Osteoblast (primary cell): Measurements from ENCODE around the gene PTPRT. TPM values are rescaled to one million over a fixed set of nuclear protein-coding genes. Genes with fewer than 3 reads are reported as not detected.

Source experiments
- DNase-seq: peaks from one replicate; pipeline ENCODE4 v3.0.0; 2011; ENCODE audit warnings: low spot score, mixed read lengths; ENCODE audit not compliant: insufficient read length; ENCODE audit errors: missing footprints
- H2AFZ ChIP-seq: 2 replicates; pipeline ENCODE4 v1.6.0; 2011; ENCODE audit warnings: mild to moderate bottlenecking, low read length
- H3K27ac ChIP-seq: 2 replicates; pipeline ENCODE4 v1.5.1; 2011; ENCODE audit warnings: mild to moderate bottlenecking, low read depth, low read length, moderate library complexity
- H3K27me3 ChIP-seq: 2 replicates; pipeline ENCODE4 v1.6.0; 2012; ENCODE audit warnings: mild to moderate bottlenecking, control low read depth, inconsistent platforms, low read length, moderate library complexity; ENCODE audit not compliant: insufficient read depth
- H3K36me3 ChIP-seq: 2 replicates; pipeline ENCODE4 v1.5.1; 2011; ENCODE audit warnings: mild to moderate bottlenecking, low read length, control low read depth, moderate library complexity; ENCODE audit not compliant: insufficient read depth
- H3K4me1 ChIP-seq: 2 replicates; pipeline ENCODE4 v1.5.1; 2011; ENCODE audit warnings: mild to moderate bottlenecking, low read length, control low read depth, moderate library complexity; ENCODE audit not compliant: insufficient read depth
- H3K4me2 ChIP-seq: 2 replicates; pipeline ENCODE4 v1.6.0; 2011; ENCODE audit warnings: mild to moderate bottlenecking, low read length; ENCODE audit not compliant: insufficient read depth
- H3K4me3 ChIP-seq: fragments of 200-600 bp; sonication (generic); 3 replicates; pipeline ENCODE4 v1.5.1; 2012; ENCODE audit warnings: mild to moderate bottlenecking, low read length, inconsistent platforms; ENCODE audit not compliant: insufficient read depth
- H3K79me2 ChIP-seq: 2 replicates; pipeline ENCODE4 v1.6.0; 2012; ENCODE audit warnings: mild to moderate bottlenecking, low read length, control low read depth, inconsistent platforms; ENCODE audit not compliant: insufficient read depth
- H3K9me3 ChIP-seq: 2 replicates; pipeline ENCODE4 v1.5.1; 2011; ENCODE audit warnings: low read depth, low read length, control low read depth
- H4K20me1 ChIP-seq: 2 replicates; pipeline ENCODE4 v1.6.0; 2012; ENCODE audit warnings: mild to moderate bottlenecking, low read length, control low read depth; ENCODE audit not compliant: insufficient read depth
- total RNA-seq: library from RNA; depleted of rRNA; stranded (reverse); fragments of >200 nt; gene quantifications from 2 replicates; pipeline ENCODE4 v1.2.3, GENCODE V29; 2012
- TF ChIP-seq, protein P1 (sequence below): IDR thresholded peaks from 2 replicates; pipeline ENCODE4 v1.5.1; 2011; ENCODE audit warnings: mild to moderate bottlenecking, low read depth, low read length, moderate library complexity; ENCODE audit errors: extremely low read depth

PTPRT gene
- total RNA-seq, 1 donor, result not detected

DNA sequence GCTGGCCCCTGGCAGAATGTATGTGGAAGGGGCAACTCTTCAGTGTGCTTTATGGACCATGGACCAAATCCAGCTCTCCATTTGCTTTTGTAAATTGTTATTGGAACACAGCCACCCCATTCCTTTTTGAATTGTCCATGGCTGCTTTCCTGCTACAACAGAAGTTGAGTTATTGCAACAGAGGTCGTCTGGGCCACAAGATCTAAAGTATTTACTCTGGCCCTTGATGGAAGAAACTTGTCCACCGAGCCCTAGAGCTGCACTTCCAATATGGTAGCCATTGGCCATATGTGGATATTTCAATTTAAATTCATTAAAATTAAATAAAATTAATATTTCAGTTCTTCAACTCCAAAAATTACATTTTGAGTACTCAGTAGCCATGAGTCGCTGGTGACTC is 543.5 kb downstream of the PTPRT start:
- Histone ChIP-seq H3K4me3 (no peak overlapping the region), H2AFZ (no peak overlapping the region), H3K4me1 (no peaks in the 10 kb centered on the region), H3K27ac (no peak overlapping the region), H3K9me3 (no peaks in the 10 kb centered on the region), H3K4me2 (no peak overlapping the region), H3K79me2 (no peaks in the 10 kb centered on the region), H3K27me3 (no peaks in the 10 kb centered on the region), H4K20me1 (no peaks in the 10 kb centered on the region), H3K36me3 (no peaks in the 10 kb centered on the region)
- DNase-seq, result no peak
- TF ChIP-seq, protein P1, sequence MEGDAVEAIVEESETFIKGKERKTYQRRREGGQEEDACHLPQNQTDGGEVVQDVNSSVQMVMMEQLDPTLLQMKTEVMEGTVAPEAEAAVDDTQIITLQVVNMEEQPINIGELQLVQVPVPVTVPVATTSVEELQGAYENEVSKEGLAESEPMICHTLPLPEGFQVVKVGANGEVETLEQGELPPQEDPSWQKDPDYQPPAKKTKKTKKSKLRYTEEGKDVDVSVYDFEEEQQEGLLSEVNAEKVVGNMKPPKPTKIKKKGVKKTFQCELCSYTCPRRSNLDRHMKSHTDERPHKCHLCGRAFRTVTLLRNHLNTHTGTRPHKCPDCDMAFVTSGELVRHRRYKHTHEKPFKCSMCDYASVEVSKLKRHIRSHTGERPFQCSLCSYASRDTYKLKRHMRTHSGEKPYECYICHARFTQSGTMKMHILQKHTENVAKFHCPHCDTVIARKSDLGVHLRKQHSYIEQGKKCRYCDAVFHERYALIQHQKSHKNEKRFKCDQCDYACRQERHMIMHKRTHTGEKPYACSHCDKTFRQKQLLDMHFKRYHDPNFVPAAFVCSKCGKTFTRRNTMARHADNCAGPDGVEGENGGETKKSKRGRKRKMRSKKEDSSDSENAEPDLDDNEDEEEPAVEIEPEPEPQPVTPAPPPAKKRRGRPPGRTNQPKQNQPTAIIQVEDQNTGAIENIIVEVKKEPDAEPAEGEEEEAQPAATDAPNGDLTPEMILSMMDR, result no peak

DNA sequence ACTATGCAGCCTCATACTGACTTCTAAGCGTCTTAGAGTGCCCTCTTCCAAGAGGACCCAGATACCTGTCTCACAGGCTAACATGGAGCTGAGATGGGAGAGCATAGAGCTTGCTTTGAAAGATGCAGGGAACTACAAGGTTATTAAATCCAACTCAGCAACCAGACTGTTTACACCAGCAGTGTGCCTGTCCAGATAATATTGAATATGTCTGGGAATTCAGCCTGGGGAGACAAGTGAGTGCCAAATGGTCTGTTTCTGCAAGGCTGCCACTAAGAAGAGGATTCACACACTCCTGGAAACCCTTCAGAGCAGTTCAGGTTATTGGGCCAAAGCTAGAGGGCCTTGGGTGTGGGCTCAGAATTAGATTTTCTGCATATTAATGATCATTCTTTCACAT is 547.8 kb downstream of the PTPRT start:
- no peaks in the 10 kb centered on the region for H3K79me2 ChIP-seq
- no peaks in the 10 kb centered on the region for H3K27me3 ChIP-seq
- H2AFZ ChIP-seq, result no peak overlapping the region
- no peak overlapping the region for H3K4me3 ChIP-seq
- no peaks in the 10 kb centered on the region for H3K9me3 ChIP-seq
- TF ChIP-seq, protein P1, result no peak
- H3K4me2 ChIP-seq, result no peak overlapping the region
- H3K27ac ChIP-seq, result no peak overlapping the region
- no peak for DNase-seq
- H4K20me1 ChIP-seq, result no peaks in the 10 kb centered on the region
- no peaks in the 10 kb centered on the region for H3K36me3 ChIP-seq
- H3K4me1 ChIP-seq, result no peaks in the 10 kb centered on the region

DNA sequence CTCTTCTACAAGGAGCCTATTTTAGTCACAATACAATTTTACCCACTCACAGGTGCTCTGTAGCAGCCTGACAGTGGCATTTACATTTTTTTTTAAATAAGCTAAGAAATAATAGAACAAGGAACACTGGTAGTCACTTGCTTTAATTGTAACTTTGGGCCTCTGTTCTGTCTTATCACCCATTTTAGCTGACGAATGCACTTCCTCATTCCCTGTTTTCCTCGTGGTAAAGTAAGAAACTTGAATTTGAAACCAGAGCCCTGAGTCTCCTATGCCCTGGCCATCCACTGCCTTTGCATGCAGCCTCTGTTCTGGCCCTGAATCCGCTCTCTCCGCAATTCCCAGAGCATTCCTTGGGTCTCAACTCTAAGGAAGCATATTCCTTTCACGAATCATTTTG is 550.6 kb downstream of the PTPRT start:
- no peak for DNase-seq
- H3K27me3 ChIP-seq, result no peaks in the 10 kb centered on the region
- no peak overlapping the region for H3K4me2 ChIP-seq
- no peaks in the 10 kb centered on the region for H3K79me2 ChIP-seq
- TF ChIP-seq, protein P1, result no peak
- no peak overlapping the region for H3K4me3 ChIP-seq
- no peak overlapping the region for H2AFZ ChIP-seq
- no peak overlapping the region for H3K27ac ChIP-seq
- no peaks in the 10 kb centered on the region for H3K36me3 ChIP-seq
- H3K9me3 ChIP-seq, result no peaks in the 10 kb centered on the region
- H4K20me1 ChIP-seq, result no peaks in the 10 kb centered on the region
- H3K4me1 ChIP-seq, result no peaks in the 10 kb centered on the region

DNA sequence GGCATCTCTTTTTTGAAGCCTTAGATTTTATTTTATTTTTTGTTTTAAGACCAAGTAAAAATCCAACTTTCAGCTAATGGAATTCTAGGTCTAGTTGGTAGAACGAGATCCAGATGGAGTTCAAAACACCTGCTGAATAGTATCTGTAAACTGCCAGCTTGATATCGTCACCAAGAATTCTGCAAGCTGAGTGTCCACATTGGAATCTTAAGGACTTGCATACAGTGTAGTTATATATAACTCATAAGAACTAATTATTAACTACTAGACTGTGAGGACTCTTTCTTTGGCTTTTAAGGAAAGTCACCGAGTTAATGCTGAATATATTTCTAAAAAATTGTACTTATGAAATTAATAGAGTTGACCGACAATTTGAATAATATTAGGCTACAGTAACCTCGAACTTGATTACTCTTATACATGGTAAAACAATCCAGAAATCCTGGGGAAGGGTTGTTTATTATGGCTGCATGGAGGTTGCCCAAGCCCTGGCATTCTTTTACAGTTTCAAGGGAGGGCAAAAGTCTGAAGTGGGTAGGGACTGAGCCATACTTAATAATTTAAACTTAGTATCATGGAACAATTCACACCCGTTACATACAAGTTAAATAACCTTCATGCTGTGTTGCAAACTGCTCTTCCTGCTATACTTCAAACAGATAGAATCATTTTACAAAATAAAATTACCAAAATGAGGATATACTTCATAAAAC is 553.9 kb downstream of the PTPRT start:
- H3K9me3 ChIP-seq, result no peaks in the 10 kb centered on the region
- H3K4me3 ChIP-seq, result no peak overlapping the region
- no peak overlapping the region for H2AFZ ChIP-seq
- H3K4me1 ChIP-seq, result no peaks in the 10 kb centered on the region
- H3K79me2 ChIP-seq, result no peaks in the 10 kb centered on the region
- H3K27ac ChIP-seq, result no peak overlapping the region
- no peaks in the 10 kb centered on the region for H4K20me1 ChIP-seq
- H3K4me2 ChIP-seq, result no peak overlapping the region
- DNase-seq, result no peak
- H3K36me3 ChIP-seq, result no peaks in the 10 kb centered on the region
- no peaks in the 10 kb centered on the region for H3K27me3 ChIP-seq
- TF ChIP-seq, protein P1, result no peak
